ENCODE results near the gene SRRD. TPM values are rescaled to one million over a fixed set of nuclear protein-coding genes. Genes with fewer than 3 reads are reported as not detected.

The SRRD gene
- total and polyA plus RNA-seq, 2 of the 13 experiments (the other 11 are each of a cell fraction or from before 2014, with no cell fraction given), result 22.8 to 36.6 TPM

DNA sequence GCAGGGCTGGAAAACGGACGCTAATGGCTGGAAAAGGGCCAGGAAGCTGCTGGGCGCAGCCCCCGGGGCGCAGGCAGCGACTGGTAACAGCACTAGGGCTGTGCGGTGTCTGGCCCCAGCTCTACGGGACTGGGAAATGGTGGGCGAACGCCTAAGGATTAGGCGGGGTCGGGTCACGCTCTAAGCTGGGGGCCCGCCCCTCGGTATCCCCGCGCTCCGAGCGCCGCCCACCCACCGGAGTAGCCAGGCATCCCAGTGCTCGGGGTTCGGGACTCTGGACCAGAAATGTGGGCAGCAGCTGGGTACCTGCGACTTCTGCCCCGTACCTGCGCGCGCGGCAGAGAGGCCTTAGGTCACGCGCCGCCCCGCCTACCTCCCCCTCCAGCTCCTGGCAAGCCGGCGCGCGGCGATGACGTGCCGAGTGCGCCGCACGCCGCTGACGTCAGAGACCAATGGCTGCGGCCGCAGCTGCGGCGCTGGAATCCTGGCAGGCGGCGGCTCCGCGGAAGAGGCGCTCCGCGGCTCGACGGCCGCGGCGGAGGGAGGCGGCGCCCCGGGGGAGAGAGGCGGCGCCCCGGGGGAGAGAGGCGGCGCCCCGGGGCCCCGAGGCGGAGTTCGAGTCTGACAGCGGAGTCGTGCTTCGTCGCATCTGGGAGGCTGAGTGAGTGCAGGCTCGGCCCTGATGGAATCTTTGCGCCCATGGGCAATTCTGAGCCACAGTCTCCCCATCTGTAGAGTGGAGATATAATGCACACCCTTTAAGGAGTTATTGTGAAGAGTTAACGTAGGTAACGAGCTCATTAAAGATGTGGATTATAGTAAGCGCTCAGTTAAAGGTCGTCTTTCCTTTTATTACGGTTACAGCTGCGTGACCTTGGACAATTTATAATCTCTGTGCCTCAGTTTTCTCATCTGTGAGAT is at the start of gene SRRD, which contains the start of gene HPS4 (continued):
- TF ChIP-seq MYC (CRISPR knock-in tag; IDR thresholded peaks at IDR 0.05; ENCODE audit: borderline replicate concordance), result peak; percentile 94
- TF ChIP-seq, protein P1, sequence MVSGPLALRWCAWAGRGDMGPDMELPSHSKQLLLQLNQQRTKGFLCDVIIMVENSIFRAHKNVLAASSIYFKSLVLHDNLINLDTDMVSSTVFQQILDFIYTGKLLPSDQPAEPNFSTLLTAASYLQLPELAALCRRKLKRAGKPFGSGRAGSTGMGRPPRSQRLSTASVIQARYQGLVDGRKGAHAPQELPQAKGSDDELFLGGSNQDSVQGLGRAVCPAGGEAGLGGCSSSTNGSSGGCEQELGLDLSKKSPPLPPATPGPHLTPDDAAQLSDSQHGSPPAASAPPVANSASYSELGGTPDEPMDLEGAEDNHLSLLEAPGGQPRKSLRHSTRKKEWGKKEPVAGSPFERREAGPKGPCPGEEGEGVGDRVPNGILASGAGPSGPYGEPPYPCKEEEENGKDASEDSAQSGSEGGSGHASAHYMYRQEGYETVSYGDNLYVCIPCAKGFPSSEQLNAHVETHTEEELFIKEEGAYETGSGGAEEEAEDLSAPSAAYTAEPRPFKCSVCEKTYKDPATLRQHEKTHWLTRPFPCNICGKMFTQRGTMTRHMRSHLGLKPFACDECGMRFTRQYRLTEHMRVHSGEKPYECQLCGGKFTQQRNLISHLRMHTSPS (CRISPR knock-in tag; IDR thresholded peaks at IDR 0.05; ENCODE audit: low read depth), result no peak
- TF ChIP-seq ZNF567 (CRISPR knock-in tag; IDR thresholded peaks at IDR 0.05; ENCODE audit: borderline replicate concordance), result peak; percentile 73; the same call in 1 of the 2 replicates
- no peak for TF ChIP-seq NFIC (IDR thresholded peaks at IDR 0.05; ENCODE audit: low read length)
- TF ChIP-seq, protein P2, sequence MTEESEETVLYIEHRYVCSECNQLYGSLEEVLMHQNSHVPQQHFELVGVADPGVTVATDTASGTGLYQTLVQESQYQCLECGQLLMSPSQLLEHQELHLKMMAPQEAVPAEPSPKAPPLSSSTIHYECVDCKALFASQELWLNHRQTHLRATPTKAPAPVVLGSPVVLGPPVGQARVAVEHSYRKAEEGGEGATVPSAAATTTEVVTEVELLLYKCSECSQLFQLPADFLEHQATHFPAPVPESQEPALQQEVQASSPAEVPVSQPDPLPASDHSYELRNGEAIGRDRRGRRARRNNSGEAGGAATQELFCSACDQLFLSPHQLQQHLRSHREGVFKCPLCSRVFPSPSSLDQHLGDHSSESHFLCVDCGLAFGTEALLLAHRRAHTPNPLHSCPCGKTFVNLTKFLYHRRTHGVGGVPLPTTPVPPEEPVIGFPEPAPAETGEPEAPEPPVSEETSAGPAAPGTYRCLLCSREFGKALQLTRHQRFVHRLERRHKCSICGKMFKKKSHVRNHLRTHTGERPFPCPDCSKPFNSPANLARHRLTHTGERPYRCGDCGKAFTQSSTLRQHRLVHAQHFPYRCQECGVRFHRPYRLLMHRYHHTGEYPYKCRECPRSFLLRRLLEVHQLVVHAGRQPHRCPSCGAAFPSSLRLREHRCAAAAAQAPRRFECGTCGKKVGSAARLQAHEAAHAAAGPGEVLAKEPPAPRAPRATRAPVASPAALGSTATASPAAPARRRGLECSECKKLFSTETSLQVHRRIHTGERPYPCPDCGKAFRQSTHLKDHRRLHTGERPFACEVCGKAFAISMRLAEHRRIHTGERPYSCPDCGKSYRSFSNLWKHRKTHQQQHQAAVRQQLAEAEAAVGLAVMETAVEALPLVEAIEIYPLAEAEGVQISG (CRISPR knock-in tag; IDR thresholded peaks at IDR 0.05), result peak; percentile 93
- no peak for TF ChIP-seq ELF4 (CRISPR knock-in tag; IDR thresholded peaks at IDR 0.05; ENCODE audit: borderline replicate concordance)
- TF ChIP-seq, protein P3, sequence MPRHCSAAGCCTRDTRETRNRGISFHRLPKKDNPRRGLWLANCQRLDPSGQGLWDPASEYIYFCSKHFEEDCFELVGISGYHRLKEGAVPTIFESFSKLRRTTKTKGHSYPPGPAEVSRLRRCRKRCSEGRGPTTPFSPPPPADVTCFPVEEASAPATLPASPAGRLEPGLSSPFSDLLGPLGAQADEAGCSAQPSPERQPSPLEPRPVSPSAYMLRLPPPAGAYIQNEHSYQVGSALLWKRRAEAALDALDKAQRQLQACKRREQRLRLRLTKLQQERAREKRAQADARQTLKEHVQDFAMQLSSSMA (CRISPR knock-in tag; IDR thresholded peaks at IDR 0.05), result no peak; the same call in 1 of the 2 replicates
- TF ChIP-seq, protein P4, sequence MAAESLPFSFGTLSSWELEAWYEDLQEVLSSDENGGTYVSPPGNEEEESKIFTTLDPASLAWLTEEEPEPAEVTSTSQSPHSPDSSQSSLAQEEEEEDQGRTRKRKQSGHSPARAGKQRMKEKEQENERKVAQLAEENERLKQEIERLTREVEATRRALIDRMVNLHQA (CRISPR knock-in tag; IDR thresholded peaks at IDR 0.05), result no peak
- TF ChIP-seq, protein P5, sequence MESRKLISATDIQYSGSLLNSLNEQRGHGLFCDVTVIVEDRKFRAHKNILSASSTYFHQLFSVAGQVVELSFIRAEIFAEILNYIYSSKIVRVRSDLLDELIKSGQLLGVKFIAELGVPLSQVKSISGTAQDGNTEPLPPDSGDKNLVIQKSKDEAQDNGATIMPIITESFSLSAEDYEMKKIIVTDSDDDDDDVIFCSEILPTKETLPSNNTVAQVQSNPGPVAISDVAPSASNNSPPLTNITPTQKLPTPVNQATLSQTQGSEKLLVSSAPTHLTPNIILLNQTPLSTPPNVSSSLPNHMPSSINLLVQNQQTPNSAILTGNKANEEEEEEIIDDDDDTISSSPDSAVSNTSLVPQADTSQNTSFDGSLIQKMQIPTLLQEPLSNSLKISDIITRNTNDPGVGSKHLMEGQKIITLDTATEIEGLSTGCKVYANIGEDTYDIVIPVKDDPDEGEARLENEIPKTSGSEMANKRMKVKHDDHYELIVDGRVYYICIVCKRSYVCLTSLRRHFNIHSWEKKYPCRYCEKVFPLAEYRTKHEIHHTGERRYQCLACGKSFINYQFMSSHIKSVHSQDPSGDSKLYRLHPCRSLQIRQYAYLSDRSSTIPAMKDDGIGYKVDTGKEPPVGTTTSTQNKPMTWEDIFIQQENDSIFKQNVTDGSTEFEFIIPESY (CRISPR knock-in tag; IDR thresholded peaks at IDR 0.05), result no peak
- TF ChIP-seq JUNB (CRISPR knock-in tag; IDR thresholded peaks at IDR 0.05; ENCODE audit: borderline replicate concordance), result no peak
- no peak for TF ChIP-seq ZNF10 (CRISPR knock-in tag; IDR thresholded peaks at IDR 0.05; ENCODE audit: borderline replicate concordance, low read depth)
- TF ChIP-seq ZSCAN9 (CRISPR knock-in tag; IDR thresholded peaks at IDR 0.05; ENCODE audit: borderline replicate concordance), result no peak; the same call in 1 of the 2 replicates
- TF ChIP-seq ZNF678 (CRISPR knock-in tag; IDR thresholded peaks at IDR 0.05), result no peak
- 0 out of 2 replicates have a peak, but pooled peaks have one; percentile 24 for TF ChIP-seq KLF13 (CRISPR knock-in tag; IDR thresholded peaks at IDR 0.05)
- no peak for TF ChIP-seq ZNF577 (CRISPR knock-in tag; IDR thresholded peaks at IDR 0.05; ENCODE audit: borderline replicate concordance, low read depth)
- peak; percentile 96 for TF ChIP-seq KAT8 (CRISPR knock-in tag; IDR thresholded peaks at IDR 0.05)
- 0 out of 2 replicates have a peak, but pooled peaks have one; percentile 48 for TF ChIP-seq ZC3H4 (CRISPR knock-in tag; IDR thresholded peaks at IDR 0.05; ENCODE audit: borderline replicate concordance)
- 0 out of 2 replicates have a peak, but pooled peaks have one; percentile 25 for TF ChIP-seq ZFP41 (CRISPR knock-in tag; IDR thresholded peaks at IDR 0.05; ENCODE audit: borderline replicate concordance)
- no peak for TF ChIP-seq ZKSCAN1 (IDR thresholded peaks at IDR 0.05; ENCODE audit: low read length)
